ENCODE results near the gene MAGI1.

Gene MAGI1

GRCh38 chr3:65837604-65838003 lies 201.1 kb downstream of the MAGI1 start:
- no peak for DNase-seq (ENCODE audit: low read depth)
- no peak overlapping the region for H3K4me3 ChIP-seq (ENCODE audit: low read length)
- no peak for TF ChIP-seq CTCF (conservative IDR thresholded peaks at IDR 0.05; ENCODE audit: low read depth, low read length)

GRCh38 chr3:65836047-65836446 lies 202.7 kb downstream of the MAGI1 start:
- no peak for TF ChIP-seq CTCF (conservative IDR thresholded peaks at IDR 0.05; ENCODE audit: low read depth, low read length)
- no peak overlapping the region for H3K4me3 ChIP-seq (ENCODE audit: low read length)
- no peak for DNase-seq (ENCODE audit: low read depth)

GRCh38 chr3:65833761-65834505 lies 204.8 kb downstream of the MAGI1 start:
- no peak for TF ChIP-seq CTCF (conservative IDR thresholded peaks at IDR 0.05; ENCODE audit: low read depth, low read length)
- DNase-seq (ENCODE audit: low read depth) = peak; percentile 37

GRCh38 chr3:65831733-65832425 lies 206.8 kb downstream of the MAGI1 start:
- no peak for DNase-seq (ENCODE audit: low read depth)
- no peak for TF ChIP-seq CTCF (conservative IDR thresholded peaks at IDR 0.05; ENCODE audit: low read depth, low read length)

More at GRCh38 chr3:65833761-65834505, 204.8 kb downstream of the MAGI1 start:
- no peak overlapping the region for H3K4me3 ChIP-seq (ENCODE audit: low read length)

GRCh38 chr3:65830948-65831732 lies 207.6 kb downstream of the MAGI1 start:
- TF ChIP-seq CTCF (conservative IDR thresholded peaks at IDR 0.05; ENCODE audit: low read depth, low read length) = no peak
- no peak overlapping the region for H3K4me3 ChIP-seq (ENCODE audit: low read length)
- DNase-seq (ENCODE audit: low read depth) = no peak

More at GRCh38 chr3:65831733-65832425, 206.8 kb downstream of the MAGI1 start:
- no peak overlapping the region for H3K4me3 ChIP-seq (ENCODE audit: low read length)

- no peak for DNase-seq (ENCODE audit: low read depth)
- TF ChIP-seq CTCF (conservative IDR thresholded peaks at IDR 0.05; ENCODE audit: low read depth, low read length) = no peak
- no peak overlapping the region for H3K4me3 ChIP-seq (ENCODE audit: low read length)
These were observed 209.5 kb downstream of the MAGI1 start for GRCh38 chr3:65829228-65829627.
